SK-MEL-5 (cell line): ENCODE data around the gene ERBB4. TPM values are rescaled to one million over a fixed set of nuclear protein-coding genes. Genes with fewer than 3 reads are reported as not detected.

Source experiments
- DNase-seq: peaks from one replicate; pipeline ENCODE4 v3.0.0-alpha.2; 2016; ENCODE audit warnings: low read depth, low spot score
- in situ Hi-C: cut with HindIII; loops from 2 replicates; pipeline ENCODE4 v1.10.0; 2016; ENCODE audit warnings: low sequenced_read_pairs, high pct_unique_total_duplicates, low pct_unique_long_range_greater_than_20kb
- total RNA-seq: library from RNA; depleted of rRNA; stranded (reverse); fragments of >200 nt; shearing (Covaris generic); gene quantifications from 2 replicates; pipeline ENCODE4 v1.2.3, GENCODE V29; 2014

ERBB4 gene
- total RNA-seq, 1 experiment from 2014 or later = 0.32 TPM

- in situ Hi-C loops = no loop called here
- DNase-seq = no peak
Observed at GRCh38 chr2:211837706-211838105, 700.9 kb downstream of the ERBB4 start.

DNA sequence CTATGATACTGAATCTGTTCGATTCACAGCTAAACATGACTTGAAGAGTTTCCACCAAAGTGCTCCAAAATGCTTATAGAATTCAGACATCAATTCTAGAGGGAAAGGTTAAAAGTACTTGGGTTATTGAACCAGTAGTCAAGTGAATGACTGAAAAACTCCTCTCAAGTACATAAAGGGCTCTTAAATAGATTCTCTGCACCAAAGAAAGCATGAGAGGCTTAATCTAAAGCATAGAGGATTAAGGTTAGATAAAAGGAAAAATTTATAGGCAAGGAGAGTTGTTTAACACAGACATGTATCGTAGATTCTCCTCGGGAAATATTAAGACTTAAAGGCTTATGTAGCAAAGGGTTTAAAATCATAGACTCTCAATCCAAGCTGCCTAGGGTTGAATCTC, 701.4 kb downstream of the ERBB4 start:
- no peak for DNase-seq
- in situ Hi-C loops = no loop called here

DNA sequence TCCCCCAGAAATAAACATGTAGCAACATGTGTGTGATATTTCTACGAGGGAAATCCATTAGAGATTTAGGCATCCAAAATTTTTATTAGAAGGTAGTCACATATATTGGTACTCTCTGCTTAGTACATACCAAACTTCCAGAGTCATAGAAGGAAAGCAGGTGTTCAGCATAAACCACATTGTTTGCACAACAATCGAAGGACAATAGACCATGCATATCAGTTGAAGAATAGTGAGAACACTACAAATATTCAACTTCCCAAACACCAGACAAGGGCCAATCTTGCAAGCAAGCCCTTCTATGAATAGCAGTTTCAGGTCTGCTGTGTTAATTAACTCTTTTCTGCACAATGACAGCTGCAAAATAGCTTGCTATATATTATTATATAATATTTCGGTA, 702.2 kb downstream of the ERBB4 start:
- in situ Hi-C loops = no loop called here
- no peak for DNase-seq

GRCh38 chr2:211835695-211836094, 702.9 kb downstream of the ERBB4 start:
- in situ Hi-C loops = no loop called here
- DNase-seq = no peak

- no peak for DNase-seq
- in situ Hi-C loops = no loop called here
Observed at GRCh38 chr2:211833582-211834279, 704.9 kb downstream of the ERBB4 start.

DNA sequence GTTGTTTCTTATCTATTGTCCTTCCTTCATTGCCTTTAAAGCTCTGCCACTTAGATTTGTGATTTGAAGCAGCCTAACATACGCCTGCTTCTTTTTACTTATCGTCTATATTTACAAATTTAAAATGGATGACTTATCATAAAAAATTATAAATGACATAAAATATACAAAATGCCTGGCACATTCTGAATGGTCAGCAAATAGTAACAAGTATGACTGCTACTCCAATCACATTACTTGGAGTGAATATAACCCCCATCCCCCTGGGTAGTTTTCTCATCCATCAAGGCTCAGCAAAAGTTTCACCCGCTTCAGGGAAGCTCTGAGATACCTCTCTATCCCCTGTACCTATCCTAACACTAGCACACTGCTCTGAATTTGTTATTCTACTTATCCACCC, 708.9 kb downstream of the ERBB4 start:
- in situ Hi-C loops = no loop called here
- no peak for DNase-seq

- in situ Hi-C loops = no loop called here
Observed at GRCh38 chr2:211823886-211824479, 714.6 kb downstream of the ERBB4 start.

GRCh38 chr2:211822686-211823335, 715.8 kb downstream of the ERBB4 start:
- DNase-seq = no peak
- in situ Hi-C loops = no loop called here

More at GRCh38 chr2:211823886-211824479, 714.6 kb downstream of the ERBB4 start:
- DNase-seq = no peak

GRCh38 chr2:211816754-211817153, 721.8 kb downstream of the ERBB4 start:
- in situ Hi-C loops = no loop called here

DNA sequence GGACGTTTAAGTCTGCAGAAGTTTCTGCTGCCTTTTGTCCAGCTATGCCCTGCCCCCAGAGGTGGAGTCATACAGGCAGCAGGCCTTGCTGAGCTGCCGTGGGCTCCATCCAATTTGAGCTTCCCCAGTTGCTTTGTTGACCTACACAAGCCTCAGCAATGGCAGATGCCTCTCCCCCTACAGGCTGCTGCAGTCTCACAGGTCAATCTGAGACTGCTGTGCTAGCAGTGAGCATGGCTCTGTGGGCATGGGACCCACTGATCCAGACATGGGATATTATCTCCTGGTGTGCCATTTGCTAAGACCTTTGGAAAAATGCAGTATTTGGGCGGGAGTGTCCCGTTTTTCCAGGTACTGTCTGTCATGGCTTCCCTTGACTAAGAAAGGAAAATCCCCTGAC, 726.0 kb downstream of the ERBB4 start:
- in situ Hi-C loops = no loop called here
- no peak for DNase-seq

More at GRCh38 chr2:211816754-211817153, 721.8 kb downstream of the ERBB4 start:
- DNase-seq = no peak

DNA sequence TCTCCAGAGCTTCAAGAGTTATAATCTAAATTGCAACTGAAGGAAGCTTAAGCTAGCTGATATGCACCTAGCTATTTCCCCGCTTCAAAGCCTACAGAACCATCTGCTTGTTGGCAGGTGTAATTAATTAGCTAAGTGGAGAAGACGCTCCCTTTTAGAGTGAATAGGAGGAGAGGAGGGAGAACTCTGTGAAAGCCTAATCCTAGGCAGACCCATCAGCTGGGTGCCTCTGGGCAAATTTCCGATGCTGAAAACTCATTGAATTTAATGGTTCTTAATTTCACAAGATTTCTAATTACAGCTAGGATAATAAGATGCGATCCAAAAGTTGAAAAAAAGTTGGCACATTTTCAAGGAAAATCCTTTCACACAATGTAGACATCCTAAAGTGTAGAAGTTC, 735.9 kb downstream of the ERBB4 start:
- in situ Hi-C loops = no loop called here
- DNase-seq = no peak

DNA sequence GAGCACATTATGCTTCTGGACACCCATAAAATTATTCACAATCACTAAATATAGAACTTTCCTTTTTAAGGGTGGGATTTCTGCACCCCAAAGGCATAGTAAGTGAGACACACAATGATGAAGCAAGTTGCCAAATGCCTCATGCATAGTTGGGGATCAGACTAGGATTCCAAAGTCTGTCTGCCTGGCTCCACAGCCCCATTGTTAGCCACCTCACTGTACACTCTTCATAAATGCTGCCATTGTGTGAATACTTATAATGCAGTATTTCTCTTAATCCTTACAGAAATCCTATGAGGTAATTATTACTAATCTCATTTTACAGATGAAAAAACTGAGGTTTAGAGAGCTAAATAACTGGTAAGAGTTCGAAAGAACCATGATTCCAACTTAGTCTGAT, 738.6 kb downstream of the ERBB4 start:
- no peak for DNase-seq
- in situ Hi-C loops = no loop called here

GRCh38 chr2:211798868-211799267, 739.7 kb downstream of the ERBB4 start:
- DNase-seq = no peak

DNA sequence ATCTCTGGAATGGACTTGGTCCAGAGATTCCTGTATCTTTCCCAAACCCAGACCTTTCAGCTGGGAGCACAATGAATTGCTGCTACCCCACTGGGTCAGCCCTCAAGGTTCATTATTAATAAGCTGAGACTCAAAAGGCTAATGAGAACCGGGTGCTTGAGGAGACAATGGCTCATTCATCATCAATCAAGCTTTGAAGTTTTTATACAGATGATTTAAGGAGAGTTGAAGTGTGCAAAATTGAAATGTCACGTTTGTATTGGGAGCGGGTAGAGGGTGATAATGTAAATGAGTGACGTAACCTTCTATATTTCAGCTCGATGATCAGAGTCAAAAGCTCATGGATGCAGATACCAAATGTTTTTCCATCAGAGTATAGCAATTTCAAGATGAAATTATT, 744.9 kb downstream of the ERBB4 start:
- in situ Hi-C loops = no loop called here
- DNase-seq = no peak

More at GRCh38 chr2:211798868-211799267, 739.7 kb downstream of the ERBB4 start:
- in situ Hi-C loops = no loop called here

GRCh38 chr2:211789982-211790381, 748.6 kb downstream of the ERBB4 start:
- in situ Hi-C loops = no loop called here

DNA sequence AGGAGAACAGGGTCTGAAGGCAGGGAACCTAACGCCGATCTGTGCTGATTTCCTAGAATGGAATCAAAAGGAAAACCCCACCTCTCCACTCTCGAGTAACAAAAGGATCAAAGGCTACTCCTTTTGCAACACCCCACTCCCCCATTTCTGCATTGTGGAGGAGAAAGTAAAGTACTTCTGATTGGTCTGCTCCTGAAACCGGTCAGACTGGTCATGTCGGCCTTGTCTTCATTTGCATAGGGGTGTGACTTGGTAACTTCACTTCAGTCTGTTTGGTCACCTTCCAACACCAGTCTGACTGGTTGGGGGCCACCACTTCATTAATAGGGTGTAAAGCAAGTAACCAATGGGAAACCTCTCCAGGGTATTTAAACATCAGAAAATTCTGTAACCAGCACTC, 771.9 kb downstream of the ERBB4 start:
- in situ Hi-C loops = no loop called here
- no peak for DNase-seq

More at GRCh38 chr2:211789982-211790381, 748.6 kb downstream of the ERBB4 start:
- DNase-seq = no peak

DNA sequence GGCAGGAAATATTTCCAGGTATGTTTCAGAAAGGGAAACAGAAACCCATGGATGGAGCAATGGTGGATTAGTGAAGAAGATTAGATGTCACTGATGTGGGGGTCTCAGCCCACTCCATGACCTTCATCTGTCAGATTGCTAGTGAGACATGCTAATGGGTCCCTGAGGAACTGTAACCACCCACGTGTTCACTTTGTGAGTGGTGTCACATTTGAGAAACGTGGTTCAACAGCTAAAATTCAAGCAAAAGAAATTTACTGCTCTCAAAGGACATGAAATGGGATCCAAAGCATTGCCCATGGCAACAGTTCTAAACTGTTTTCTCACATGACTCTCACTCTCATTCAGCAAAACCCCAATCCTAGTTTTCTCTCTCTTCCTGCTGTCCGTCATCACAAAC, 776.1 kb downstream of the ERBB4 start:
- in situ Hi-C loops = no loop called here

DNA sequence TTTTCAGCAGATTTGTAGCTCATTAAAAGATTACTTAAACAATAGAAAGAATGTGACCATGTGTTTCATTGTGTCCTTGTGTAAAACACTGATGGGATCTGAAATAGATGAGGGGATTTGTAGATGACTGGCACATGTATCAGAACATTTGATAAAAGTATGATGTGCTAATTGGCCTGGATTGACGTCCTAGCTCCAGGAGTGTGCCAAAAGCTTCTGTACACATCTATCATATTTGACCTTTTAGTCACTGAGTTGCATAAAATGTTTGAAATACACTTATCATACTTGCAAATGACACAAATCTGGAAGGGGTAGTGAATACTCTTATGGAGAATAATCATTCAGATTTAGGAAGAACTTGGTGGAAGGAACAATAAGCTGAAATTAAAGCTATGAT, 778.5 kb downstream of the ERBB4 start:
- in situ Hi-C loops = no loop called here
- no peak for DNase-seq

More for the DNA sequence above, 776.1 kb downstream of the ERBB4 start:
- no peak for DNase-seq

- no peak for DNase-seq
- in situ Hi-C loops = no loop called here
Observed at GRCh38 chr2:211756266-211756665, 782.3 kb downstream of the ERBB4 start.
